Epithelial cell of esophagus (primary cell): Measurements from ENCODE around the gene EXOC3L2.
A peak's percentile ranks its signal among the peaks of the same experiment; 100 is the strongest.

Experiments used
- DNase-seq: peaks from one replicate; pipeline ENCODE4 v3.0.0; 2010; ENCODE audit warnings: low read depth
- H3K4me3 ChIP-seq: 2 replicates; pipeline ENCODE4 v1.5.1; 2011; ENCODE audit warnings: mild to moderate bottlenecking, low read length, control low read depth
- CTCF ChIP-seq: IDR thresholded peaks from 2 replicates; pipeline ENCODE4 v1.5.1; 2011; ENCODE audit warnings: low read depth, mild to moderate bottlenecking, low read length, control low read depth, inconsistent platforms; ENCODE audit not compliant: insufficient read depth; ENCODE audit errors: missing control alignments

The EXOC3L2 gene

GRCh38 chr19:45245334-45245787 lies at the start of gene EXOC3L2:
Gene EXOC3L2, minus strand, starts transcription at chr19:45245407. Its CDS starts 6,362 bp downstream, at chr19:45239045.
- no peak for DNase-seq
- no peak for TF ChIP-seq CTCF
- no peak within 1 kb of the TSS for H3K4me3 ChIP-seq

DNA sequence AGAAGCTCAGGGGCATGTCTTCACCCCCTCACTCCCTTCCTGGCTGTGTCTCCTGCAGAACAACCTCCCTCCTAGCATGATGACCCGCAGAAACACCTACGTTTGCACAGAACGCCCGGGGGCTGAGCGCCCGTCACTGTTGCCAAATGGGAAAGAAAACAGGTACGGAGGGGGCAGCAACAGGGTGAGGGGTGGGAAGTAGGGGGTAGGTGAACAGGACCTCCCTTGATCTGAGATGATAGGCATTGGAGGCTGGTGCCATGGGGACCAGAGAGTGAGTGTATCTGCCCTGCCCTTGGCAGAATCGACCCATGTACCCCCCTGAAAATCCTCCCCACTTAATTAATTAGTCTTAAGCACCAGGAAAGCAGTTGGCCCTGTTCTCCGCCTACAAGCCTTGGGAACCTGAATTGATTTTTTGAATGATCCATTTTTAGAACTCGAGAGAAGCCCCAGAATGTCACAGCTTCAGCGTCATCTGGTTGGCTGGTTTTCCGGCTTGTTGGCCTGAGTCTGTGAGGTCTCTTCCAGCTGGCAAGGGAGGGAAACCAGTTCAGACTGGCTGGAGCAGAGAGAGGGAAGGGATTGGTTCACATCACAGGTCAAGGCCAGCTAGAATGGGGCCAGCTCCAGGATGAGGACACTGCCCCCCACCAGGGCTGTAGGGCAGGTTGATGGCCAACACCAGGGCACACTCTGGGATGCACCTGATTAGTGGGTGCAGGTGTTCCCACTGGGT lies 49.3 kb upstream of the EXOC3L2 start:
- H3K4me3 ChIP-seq = no peak overlapping the region
- no peak for TF ChIP-seq CTCF
- DNase-seq = no peak

DNA sequence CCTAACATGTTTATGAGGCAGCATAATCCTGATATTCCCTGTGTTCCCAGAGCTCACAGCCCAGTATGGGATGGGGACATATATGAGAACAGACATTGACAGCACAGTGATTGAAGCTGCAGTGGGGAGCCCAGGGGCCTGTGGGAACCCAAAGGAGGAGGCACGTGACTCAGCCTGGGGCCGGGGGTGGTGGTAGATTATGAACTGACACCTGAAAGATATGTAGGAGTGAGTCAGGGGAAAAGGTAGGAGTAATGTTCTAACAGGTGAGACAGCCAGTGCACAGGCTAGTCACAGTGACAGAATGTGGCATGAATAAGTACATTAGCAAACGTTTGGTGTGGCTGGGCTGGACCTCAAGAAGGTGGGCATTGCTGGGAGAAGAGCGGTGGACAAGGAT lies 48.5 kb upstream of the EXOC3L2 start:
- peak; percentile 39 for DNase-seq
- no peak for TF ChIP-seq CTCF
- H3K4me3 ChIP-seq = no peak overlapping the region

DNA sequence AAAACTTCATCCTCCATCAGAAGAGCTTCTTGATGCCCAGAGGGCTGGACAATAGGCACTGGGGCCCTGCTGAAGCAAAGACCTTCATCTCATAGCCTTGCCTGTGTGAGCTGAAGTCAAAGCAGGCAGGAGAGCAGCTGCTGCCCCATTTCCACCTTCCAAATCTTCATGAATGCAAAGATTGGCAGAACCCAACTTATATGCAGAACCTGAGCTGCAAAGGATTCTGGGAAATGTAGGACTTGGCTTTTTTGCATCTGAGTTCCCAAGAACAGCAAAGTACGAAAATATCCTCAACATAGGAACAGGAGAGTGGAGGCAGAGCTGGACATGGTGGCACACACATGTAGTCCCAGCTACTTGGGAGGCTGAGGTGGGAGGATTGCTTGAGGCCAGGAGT lies 46.6 kb upstream of the EXOC3L2 start:
- no peak for DNase-seq
- TF ChIP-seq CTCF = no peak
- no peak overlapping the region for H3K4me3 ChIP-seq

DNA sequence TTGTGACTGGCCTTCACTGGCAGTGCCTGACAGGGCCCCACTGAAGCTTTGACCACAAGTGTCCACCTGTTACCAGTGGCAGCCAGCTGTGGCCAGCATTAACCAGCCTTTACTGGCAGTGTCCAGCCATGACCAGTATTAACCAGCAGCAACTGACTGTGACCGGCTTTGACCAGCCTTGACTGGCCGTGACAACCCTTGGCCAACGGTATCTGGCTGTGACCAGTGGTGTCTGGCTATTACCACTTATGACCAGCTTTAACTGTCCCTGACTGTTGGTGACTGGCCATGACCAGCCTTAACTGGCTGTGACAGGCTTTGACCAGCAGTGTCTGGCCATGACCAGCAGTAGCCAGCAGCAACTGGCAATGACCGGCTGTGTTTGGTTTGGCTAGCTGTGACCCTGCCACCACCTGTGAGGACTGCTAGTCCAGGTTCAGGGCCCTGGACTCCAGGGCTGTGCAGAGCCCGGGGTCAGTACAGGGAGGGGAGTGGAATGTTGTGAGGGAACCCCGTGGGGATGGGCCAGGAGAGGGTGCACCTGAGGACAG lies 45.2 kb upstream of the EXOC3L2 start:
- H3K4me3 ChIP-seq = no peak overlapping the region
- no peak for TF ChIP-seq CTCF
- DNase-seq = no peak

GRCh38 chr19:45283443-45284033 lies 38.3 kb upstream of the EXOC3L2 start:
- DNase-seq = no peak
- no peak overlapping the region for H3K4me3 ChIP-seq
- TF ChIP-seq CTCF = no peak

DNA sequence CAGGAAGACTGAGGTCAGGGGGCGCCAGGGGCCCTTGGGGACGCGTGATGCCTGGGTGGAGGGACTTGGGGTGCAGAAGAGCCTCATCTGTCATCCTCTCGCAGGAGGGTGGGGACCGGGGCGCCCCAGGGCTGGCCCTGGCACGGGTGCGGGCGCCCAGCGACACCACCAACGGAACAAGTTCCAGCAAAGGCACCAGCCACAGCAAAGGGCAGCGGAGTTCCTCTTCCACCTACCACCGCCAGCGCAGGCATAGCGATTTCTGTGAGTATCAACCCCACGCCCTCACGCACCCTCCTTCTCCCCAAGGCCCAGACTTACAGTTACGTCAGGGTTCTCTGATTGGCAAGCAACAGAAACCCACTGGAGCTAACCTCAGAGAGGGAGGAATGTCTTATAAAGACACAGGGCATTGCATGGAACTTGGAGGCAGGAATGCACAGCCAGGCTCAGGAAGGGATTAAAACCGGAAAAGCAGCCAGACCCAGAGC lies 35.3 kb upstream of the EXOC3L2 start:
- no peak for DNase-seq
- no peak for TF ChIP-seq CTCF

More for the DNA sequence above, 35.3 kb upstream of the EXOC3L2 start:
- H3K4me3 ChIP-seq = no peak overlapping the region
